ENCODE results near the gene TRIO. TPM values are rescaled to one million over a fixed set of nuclear protein-coding genes. Genes with fewer than 3 reads are reported as not detected.

TRIO gene
- total and polyA plus RNA-seq, 10 of the 15 experiments (the other 5 are each of a cell fraction or from before 2014, with no cell fraction given), result 5.1 to 96.4 (median 44.6) TPM

- TF ChIP-seq MLLT1 (IDR thresholded peaks at IDR 0.05) (peak; percentile 56; the same call in 1 of the 2 replicates), STAT3 (IDR thresholded peaks at IDR 0.05; ENCODE audit: low read depth, low read length) (no peak), BACH1 (IDR thresholded peaks at IDR 0.05; ENCODE audit: borderline replicate concordance) (peak; percentile 31), ZZZ3 (IDR thresholded peaks at IDR 0.05; ENCODE audit: control insufficient read depth, insufficient read length, low read depth) (no peak), RUNX3 (IDR thresholded peaks at IDR 0.05; ENCODE audit: low read length) (no peak; the same call in 1 of the 2 replicates), RB1 (IDR thresholded peaks at IDR 0.05; ENCODE audit: borderline replicate concordance) (peak; percentile 69; the same call in 1 of the 2 replicates), GATAD2B (conservative IDR thresholded peaks at IDR 0.05; ENCODE audit: low read depth) (peak; percentile 95), LARP7 (IDR thresholded peaks at IDR 0.05) (peak; percentile 85; the same call in 1 of the 2 replicates), NR2C1 (IDR thresholded peaks at IDR 0.05) (no peak), IRF4 (IDR thresholded peaks at IDR 0.05; ENCODE audit: low read depth, low read length) (no peak), EED (IDR thresholded peaks at IDR 0.05; ENCODE audit: low read depth) (no peak), CHD4 (IDR thresholded peaks at IDR 0.05) (no peak), HSF1 (IDR thresholded peaks at IDR 0.05; ENCODE audit: low read depth, low read length) (no peak), SREBF2 (IDR thresholded peaks at IDR 0.05; ENCODE audit: low read length) (no peak), WRNIP1 (IDR thresholded peaks at IDR 0.05; ENCODE audit: borderline replicate concordance, low read depth, low read length) (no peak), CHD1 (IDR thresholded peaks at IDR 0.05; ENCODE audit: low read depth, low read length) (no peak), CREM (IDR thresholded peaks at IDR 0.05; ENCODE audit: low read depth) (no peak), MEF2B (IDR thresholded peaks at IDR 0.05; ENCODE audit: partially characterized antibody, poor library complexity, severe bottlenecking) (no peak)
- TF ChIP-seq, protein P1, sequence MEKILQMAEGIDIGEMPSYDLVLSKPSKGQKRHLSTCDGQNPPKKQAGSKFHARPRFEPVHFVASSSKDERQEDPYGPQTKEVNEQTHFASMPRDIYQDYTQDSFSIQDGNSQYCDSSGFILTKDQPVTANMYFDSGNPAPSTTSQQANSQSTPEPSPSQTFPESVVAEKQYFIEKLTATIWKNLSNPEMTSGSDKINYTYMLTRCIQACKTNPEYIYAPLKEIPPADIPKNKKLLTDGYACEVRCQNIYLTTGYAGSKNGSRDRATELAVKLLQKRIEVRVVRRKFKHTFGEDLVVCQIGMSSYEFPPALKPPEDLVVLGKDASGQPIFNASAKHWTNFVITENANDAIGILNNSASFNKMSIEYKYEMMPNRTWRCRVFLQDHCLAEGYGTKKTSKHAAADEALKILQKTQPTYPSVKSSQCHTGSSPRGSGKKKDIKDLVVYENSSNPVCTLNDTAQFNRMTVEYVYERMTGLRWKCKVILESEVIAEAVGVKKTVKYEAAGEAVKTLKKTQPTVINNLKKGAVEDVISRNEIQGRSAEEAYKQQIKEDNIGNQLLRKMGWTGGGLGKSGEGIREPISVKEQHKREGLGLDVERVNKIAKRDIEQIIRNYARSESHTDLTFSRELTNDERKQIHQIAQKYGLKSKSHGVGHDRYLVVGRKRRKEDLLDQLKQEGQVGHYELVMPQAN (conservative IDR thresholded peaks at IDR 0.05), result peak; percentile 70
- TF ChIP-seq, protein P2, sequence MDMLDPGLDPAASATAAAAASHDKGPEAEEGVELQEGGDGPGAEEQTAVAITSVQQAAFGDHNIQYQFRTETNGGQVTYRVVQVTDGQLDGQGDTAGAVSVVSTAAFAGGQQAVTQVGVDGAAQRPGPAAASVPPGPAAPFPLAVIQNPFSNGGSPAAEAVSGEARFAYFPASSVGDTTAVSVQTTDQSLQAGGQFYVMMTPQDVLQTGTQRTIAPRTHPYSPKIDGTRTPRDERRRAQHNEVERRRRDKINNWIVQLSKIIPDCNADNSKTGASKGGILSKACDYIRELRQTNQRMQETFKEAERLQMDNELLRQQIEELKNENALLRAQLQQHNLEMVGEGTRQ (IDR thresholded peaks at IDR 0.05; ENCODE audit: borderline replicate concordance, low read depth, low read length), result peak; percentile 38; the same call in 1 of the 2 replicates
These were observed 1.7 kb downstream of the TRIO start (continued) for GRCh38 chr5:14144586-14145434.
